K562 (cell line): ENCODE results near the gene GDF15. TPM values are rescaled to one million over a fixed set of nuclear protein-coding genes. Genes with fewer than 3 reads are reported as not detected.

Experiments used
- ATAC-seq: fragments of 200-7000 bp; cut with Tn5 transposase; 3 replicates; pipeline ENCODE4 v1.9.1; 2020; ENCODE audit warnings: moderate library complexity
- BruUV-seq: library from RNA; stranded (reverse); fragments of 400-500 nt; replicated peaks from 2 replicates; lab custom pipeline; 2021; lab: Mats Ljungman, UMichigan
- CTCF ChIA-PET: fragments of 300-600 bp; formaldehyde crosslinking; extraction: SDS; loops from one replicate; lab custom pipeline; 2021; ENCODE audit warnings: low intra/inter-chr PET ratio; lab: Yijun Ruan, JAX
- POLR2A ChIA-PET: fragments of 300-600, 350-650 bp; sonication (Branson Sonifier 250); formaldehyde crosslinking; extraction: SDS; loops from one replicate; lab custom pipeline; 2021; ENCODE audit warnings: antibody characterized with exemption, inconsistent platforms; lab: Yijun Ruan, JAX
- DNase-seq, 4 experiments: peaks; one replicate each; pipeline versions ENCODE4 v3.0.0 to v3.0.0-alpha.2; 2011 to 2018; ENCODE audit warnings: low spot score in 3 of 4, mixed read lengths in 3 of 4; ENCODE audit errors: extremely low read depth in 1 of 4
- FAIRE-seq: peaks from 2 replicates; lab custom pipeline; 2011; peaks lifted over from hg19 to GRCh38; lab: Jason Lieb, UNC
- H2AFZ ChIP-seq: 2 replicates; pipeline ENCODE4 v1.6.0; 2011; ENCODE audit warnings: low read depth, low read length, control low read depth, inconsistent platforms
- H3K27ac ChIP-seq: fragments of 200-600 bp; 3 replicates; pipeline ENCODE4 v1.8.0; 2011; ENCODE audit warnings: low read depth, mild to moderate bottlenecking, control low read depth, inconsistent platforms, low read length, moderate library complexity, mixed read lengths; ENCODE audit errors: extremely low read depth
- H3K27me3 ChIP-seq, 2 experiments: fragments of 300-600 bp in 1 of 2; 2 replicates in 1 of 2; 3 replicates in 1 of 2; pipeline versions ENCODE4 v1.6.0 to v1.8.0; 2011; ENCODE audit warnings: inconsistent platforms in 2 of 2, low read length in 2 of 2, mild to moderate bottlenecking in 1 of 2, mixed read lengths in 1 of 2, moderate library complexity in 1 of 2; ENCODE audit not compliant: control insufficient read depth in 2 of 2, insufficient read depth in 2 of 2
- H3K36me3 ChIP-seq: fragments of 300-600 bp; 3 replicates; pipeline ENCODE4 v1.8.0; 2011; ENCODE audit warnings: mild to moderate bottlenecking, low read length, inconsistent platforms; ENCODE audit not compliant: control insufficient read depth, insufficient read depth
- H3K4me1 ChIP-seq, 2 experiments: fragments of 200-600 bp in 1 of 2; replicated peaks in 1 of 2; 2 replicates in 1 of 2; 3 replicates in 1 of 2; pipeline versions ENCODE4 v1.5.1 to v1.8.0; 2011; ENCODE audit warnings: inconsistent platforms in 2 of 2, low read length in 2 of 2, mild to moderate bottlenecking in 1 of 2, mixed read lengths in 1 of 2, moderate library complexity in 1 of 2; ENCODE audit not compliant: control insufficient read depth in 2 of 2, insufficient read depth in 2 of 2
- H3K4me2 ChIP-seq: 2 replicates; pipeline ENCODE4 v1.6.1; 2011; ENCODE audit warnings: low read length, control low read depth, inconsistent platforms, mixed read lengths; ENCODE audit not compliant: insufficient read depth
- H3K4me3 ChIP-seq: fragments of 200-600 bp; sonication (generic), shearing (Covaris generic); 2 replicates; pipeline ENCODE4 v1.5.1; 2016; ENCODE audit warnings: control low read depth, inconsistent platforms
- H3K79me2 ChIP-seq: fragments of 200-600 bp; 3 replicates; pipeline ENCODE4 v1.8.0; 2011; ENCODE audit warnings: low read length, inconsistent platforms; ENCODE audit not compliant: control insufficient read depth, insufficient read depth
- H3K9ac ChIP-seq, 2 experiments: 2 replicates each; pipeline versions ENCODE4 v1.6.0 to v1.6.1; 2011; ENCODE audit warnings: low read depth in 2 of 2, low read length in 2 of 2, control low read depth in 1 of 2, inconsistent platforms in 1 of 2, mild to moderate bottlenecking in 1 of 2, mixed read lengths in 1 of 2; ENCODE audit not compliant: insufficient read depth in 1 of 2
- H3K9me1 ChIP-seq: one replicate; pipeline ENCODE4 v1.6.0; 2011; ENCODE audit warnings: inconsistent platforms, mild to moderate bottlenecking, low read length, moderate library complexity; ENCODE audit not compliant: control insufficient read depth, insufficient read depth
- H3K9me3 ChIP-seq: replicated peaks from 2 replicates; pipeline ENCODE4 v1.5.1; 2011; ENCODE audit warnings: low read depth, low read length, inconsistent platforms; ENCODE audit not compliant: control insufficient read depth, insufficient read depth
- H4K20me1 ChIP-seq: replicated peaks from 2 replicates; pipeline ENCODE4 v1.6.1; 2011; ENCODE audit warnings: low read length, inconsistent platforms, mixed read lengths; ENCODE audit not compliant: control insufficient read depth, insufficient read depth
- EGR1 ChIP-seq: fragments of 450-650 bp; conservative IDR thresholded peaks from 2 replicates; pipeline ENCODE4 v1.6.1; 2017; ENCODE audit warnings: mild to moderate bottlenecking
- NFRKB ChIP-seq: fragments of 450-650 bp; IDR thresholded peaks from 2 replicates; pipeline ENCODE4 v1.6.1; 2016; ENCODE audit warnings: low read depth
- RBFOX2 ChIP-seq: fragments of 200-400 bp; formaldehyde crosslinking; IDR thresholded peaks from 2 replicates; pipeline ENCODE4 v1.6.1; 2017; ENCODE audit warnings: low read depth, mild to moderate bottlenecking, low read length, moderate library complexity
- RCOR1 ChIP-seq, 2 experiments: IDR thresholded peaks; 2 replicates each; pipeline ENCODE4 v1.6.1; 2012; ENCODE audit warnings: low read depth in 2 of 2, low read length in 2 of 2, borderline replicate concordance in 1 of 2, improper control_type of control experiment in 1 of 2
- ZFX ChIP-seq: sonication (generic); formaldehyde crosslinking; IDR thresholded peaks from 2 replicates; pipeline ENCODE4 v1.8.0; 2022; ENCODE audit warnings: mild to moderate bottlenecking, missing genetic modification reagents, moderate library complexity
- ZNF316 ChIP-seq: fragments of 450-650 bp; IDR thresholded peaks from 2 replicates; pipeline ENCODE4 v1.6.1; 2016
- WGBS: fragments of 100-300 bp; shearing (Covaris generic); methylation state at CpG from one replicate; pipeline ENCODE4 v1.1.6; 2016; ENCODE audit warnings: low coverage, mixed read lengths; ENCODE audit not compliant: insufficient coverage; ENCODE audit errors: missing lambda C conversion rate; 5-methylcytosine and 5-hydroxymethylcytosine counted together
- in situ Hi-C: fragments of 300-500 bp; cut with MboI; formaldehyde crosslinking; loops from 4 replicates; pipeline ENCODE4 v1.15.0; 2018; ENCODE audit warnings: inconsistent platforms, mixed read lengths
- intact Hi-C: fragments of 100-400 bp; cut with micrococcal nuclease; formaldehyde crosslinking; loops from 2 replicates; pipeline ENCODE4 v1.14.2; 2022
- polyA plus RNA-seq, 8 experiments: library from polyadenylated mRNA; depleted of rRNA in 4 of 8; stranded (reverse) in 5 of 8; unstranded in 3 of 8; fragments of >200 nt; fragmentation: Nextera tagmentation in 2 of 8; fragmentation: Illumina TruSeq in 1 of 8; extraction: Ambion mirVana in 2 of 8; extraction: Trizol in 1 of 8; gene quantifications; 2 replicates each; pipeline versions ENCODE4 v1.2.1 to v1.2.3, GENCODE V29; 2011 to 2014; ENCODE audit warnings: inconsistent platforms in 1 of 8, missing spikeins in 1 of 8
- total RNA-seq, 7 experiments: library from RNA; depleted of rRNA in 6 of 7; stranded (reverse); fragments of >200 nt in 6 of 7; fragmentation: Illumina TruSeq in 2 of 7; extraction: Trizol in 2 of 7; gene quantifications; 2 replicates each; pipeline versions ENCODE4 v1.2.1 to v1.2.3, GENCODE V29; 2011 to 2021; ENCODE audit warnings: low replicate concordance in 1 of 7

GDF15 gene
- total and polyA plus RNA-seq, 9 of the 15 experiments (the other 6 are each of a cell fraction or from before 2014, with no cell fraction given): 2.3 to 82.4 (median 12.5) TPM

GRCh38 chr19:18420930-18421329 lies 35.0 kb downstream of the GDF15 start:
- WGBS: 8% methylated on average over 2 of the region's 2 CpGs
- peaks cover 82% of the 10 kb centered on the region for H3K79me2 ChIP-seq
- H3K9ac ChIP-seq: peak overlapping the region; percentile 85 to 95
- TF ChIP-seq ZFX (CRISPR knock-in tag) (peak; percentile 23), NFRKB (no peak)
- in situ Hi-C loops: no loop called here
- peaks cover 40 to 96% of the 10 kb centered on the region in 2 experiments for H3K4me1 ChIP-seq
- ATAC-seq (no peak), FAIRE-seq (peak; percentile 32), DNase-seq (no peak)
- H3K4me3 ChIP-seq: peak overlapping the region; percentile 60; the same call in 1 of the 2 replicates
- BruUV-seq: no TSS peak
- no peaks in the 10 kb centered on the region for H3K27me3 ChIP-seq
- no peaks in the 10 kb centered on the region for H3K9me3 ChIP-seq
- peak overlapping the region; percentile 14; the same call in 2 of the 3 replicates for H3K27ac ChIP-seq
- POLR2A ChIA-PET: interaction anchor here (0.6 to 1.6 kb wide), 5 partner anchors 11 to 169 kb away, joined by 3 to 5 read pairs (median 4); no protein-coding TSS in a partner anchor
- no peak overlapping the region for H2AFZ ChIP-seq
- H3K36me3 ChIP-seq: peaks cover 34% of the 10 kb centered on the region; the same call in 2 of the 3 replicates
- peaks cover 14% of the 10 kb centered on the region for H4K20me1 ChIP-seq
- no peaks in the 10 kb centered on the region for H3K9me1 ChIP-seq
- intact Hi-C loops: no loop called here
- CTCF ChIA-PET: no interaction called here
- H3K4me2 ChIP-seq: peak overlapping the region; percentile 82

- no peak for FAIRE-seq
- no peaks in the 10 kb centered on the region for H3K27me3 ChIP-seq
- TF ChIP-seq RCOR1 (IDR thresholded peaks at IDR 0.05; ENCODE audit: borderline replicate concordance in 1 of 2, low read depth in 2 of 2, low read length in 2 of 2) (no peak), RBFOX2 (0 out of 2 replicates have a peak, but pooled peaks have one; percentile 16), EGR1 (peak; percentile 38; the same call in 1 of the 2 replicates), ZNF316 (peak; percentile 38)
- no peaks in the 10 kb centered on the region for H3K9me3 ChIP-seq
- peak overlapping the region; percentile 14; the same call in 2 of the 3 replicates for H3K27ac ChIP-seq
- peaks cover 35% of the 10 kb centered on the region; the same call in 2 of the 3 replicates for H3K36me3 ChIP-seq
- CTCF ChIA-PET: no interaction called here
- BruUV-seq: no TSS peak
- intact Hi-C loops (no loop called here), in situ Hi-C loops (no loop called here)
- H3K4me2 ChIP-seq: peak overlapping the region; percentile 82
- POLR2A ChIA-PET: interaction anchor here (0.6 to 1.6 kb wide), 6 partner anchors 10 to 169 kb away, joined by 3 to 7 read pairs (median 4); partner anchors contain the start of gene GDF15
- H3K9ac ChIP-seq: peak overlapping the region; percentile 85 to 95
- no peak for DNase-seq
- peaks cover 39 to 96% of the 10 kb centered on the region in 2 experiments for H3K4me1 ChIP-seq
- H2AFZ ChIP-seq: no peak overlapping the region
- peaks cover 15% of the 10 kb centered on the region for H4K20me1 ChIP-seq
- H3K79me2 ChIP-seq: peaks cover 87% of the 10 kb centered on the region
- WGBS: 32% methylated on average over 12 of the region's 12 CpGs
- peak overlapping the region; percentile 60; the same call in 1 of the 2 replicates for H3K4me3 ChIP-seq
- no peaks in the 10 kb centered on the region for H3K9me1 ChIP-seq
- no peak for ATAC-seq
Measured at GRCh38 chr19:18421371-18421959, 35.5 kb downstream of the GDF15 start.
